Upper lobe of left lung (tissue), 6 donors: ENCODE data around the gene IL12RB2. TPM values are rescaled to one million over a fixed set of nuclear protein-coding genes. Genes with fewer than 3 reads are reported as not detected.

Source experiments
- ATAC-seq, 2 donors: fragments of 200-7000 bp; cut with Tn5 transposase; one replicate each; pipeline ENCODE4 v1.9.1; 2022; ENCODE audit warnings: mild to moderate bottlenecking in 2 of 2, moderate library complexity in 2 of 2; ENCODE audit not compliant: low FRiP score in 2 of 2
- DNase-seq, 2 donors: peaks; one replicate each; pipeline ENCODE4 v3.0.0-alpha.2; 2019 to 2020
- H3K27ac ChIP-seq, 4 donors: fragments of 200-600 bp; sonication (generic); one replicate each; pipeline ENCODE4 v1.5.1; 2016 to 2019
- H3K27me3 ChIP-seq, 4 donors: fragments of 200-600 bp; sonication (generic); one replicate each; pipeline ENCODE4 v1.5.1; 2017 to 2019
- H3K36me3 ChIP-seq, 4 donors: fragments of 200-600 bp; sonication (generic); one replicate each; pipeline ENCODE4 v1.5.1; 2016 to 2019
- H3K4me1 ChIP-seq, 4 donors: fragments of 200-600 bp; sonication (generic); one replicate each; pipeline ENCODE4 v1.5.1; 2018 to 2019
- H3K4me3 ChIP-seq, 4 donors: fragments of 200-600 bp; sonication (generic); one replicate each; pipeline ENCODE4 v1.5.1; 2017 to 2019; ENCODE audit warnings: mild to moderate bottlenecking in 2 of 4, moderate library complexity in 1 of 4
- H3K9me3 ChIP-seq, 4 donors: fragments of 200-600 bp; sonication (generic); one replicate each; pipeline ENCODE4 v1.5.1; 2018 to 2019
- CTCF ChIP-seq, 6 experiments: fragments of 450-650 bp in 4 of 6; fragments of 200-600 bp in 2 of 6; sonication (generic) in 2 of 6; IDR thresholded peaks; one replicate each; pipeline ENCODE4 v1.5.1; 2016 to 2019; ENCODE audit warnings: antibody characterized with exemption in 6 of 6
- EP300 ChIP-seq, 4 donors: sonication (generic); formaldehyde crosslinking; IDR thresholded peaks; one replicate each; pipeline ENCODE4 v1.5.1; 2017; ENCODE audit warnings: antibody characterized with exemption in 4 of 4, control low read depth in 2 of 4
- POLR2A ChIP-seq, 4 donors: fragments of 450-650 bp; IDR thresholded peaks; one replicate each; pipeline ENCODE4 v1.5.1; 2016 to 2017; ENCODE audit warnings: antibody characterized with exemption in 4 of 4, mild to moderate bottlenecking in 2 of 4
- POLR2AphosphoS5 ChIP-seq, 2 donors: sonication (generic); formaldehyde crosslinking; IDR thresholded peaks; one replicate each; pipeline ENCODE4 v1.5.1; 2017; ENCODE audit warnings: antibody characterized with exemption in 2 of 2
- WGBS, 2 donors: methylation state at CpG; one replicate each; pipeline ENCODE4 v1.1.5; 2017 to 2018; 5-methylcytosine and 5-hydroxymethylcytosine counted together
- total RNA-seq, 6 donors: library from RNA; depleted of rRNA in 4 of 6; stranded (reverse); fragments of >200 nt in 4 of 6; gene quantifications; one replicate each; pipeline versions ENCODE4 v1.1.0 to v1.2.1, GENCODE V29; 2016 to 2021
- donor health status: DM: no; HTN: no; CAD: no; lungs with moderate emphysema.
- donor health status: DM: no; HTN: yes; CAD: no; lungs with severe emphysema.

IL12RB2 gene
- total RNA-seq, 6 donors from 2014 or later = 0.33 to 1.6 (median 0.74) TPM; not detected in 1

- no peak overlapping the region for H3K4me3 ChIP-seq
- no peaks in the 10 kb centered on the region for H3K9me3 ChIP-seq
- ATAC-seq = no peak
- no peaks in the 10 kb centered on the region for H3K4me1 ChIP-seq
- H3K27ac ChIP-seq = no peak overlapping the region
- H3K27me3 ChIP-seq = no peaks in the 10 kb centered on the region
- TF ChIP-seq POLR2A (IDR thresholded peaks at IDR 0.05) (no peak), CTCF (IDR thresholded peaks at IDR 0.05) (no peak), EP300 (IDR thresholded peaks at IDR 0.05) (no peak), POLR2AphosphoS5 (IDR thresholded peaks at IDR 0.05) (no peak)
- DNase-seq = no peak
- 82 to 90% methylated on average over 1 of the region's 1 CpG for WGBS, 2 donors
- no peaks in the 10 kb centered on the region for H3K36me3 ChIP-seq
These were observed 27.7 kb downstream of the IL12RB2 start for GRCh38 chr1:67335411-67335810.

- WGBS, 2 donors = 85 to 89% methylated on average over 5 of the region's 5 CpGs
- Histone ChIP-seq H3K4me3 (no peak overlapping the region), H3K4me1 (no peaks in the 10 kb centered on the region), H3K36me3 (no peaks in the 10 kb centered on the region), H3K27me3 (no peaks in the 10 kb centered on the region), H3K27ac (no peak overlapping the region), H3K9me3 (no peaks in the 10 kb centered on the region)
- ATAC-seq (no peak), DNase-seq (no peak)
- TF ChIP-seq CTCF (IDR thresholded peaks at IDR 0.05) (no peak), EP300 (IDR thresholded peaks at IDR 0.05) (no peak), POLR2AphosphoS5 (IDR thresholded peaks at IDR 0.05) (no peak), POLR2A (IDR thresholded peaks at IDR 0.05) (no peak)
These were observed 28.5 kb downstream of the IL12RB2 start for GRCh38 chr1:67336157-67336556.

GRCh38 chr1:67336783-67337182, 29.1 kb downstream of the IL12RB2 start:
- H3K36me3 ChIP-seq = no peaks in the 10 kb centered on the region
- no peaks in the 10 kb centered on the region for H3K4me1 ChIP-seq
- H3K27me3 ChIP-seq = no peaks in the 10 kb centered on the region
- 73 to 78% methylated on average over 6 of the region's 6 CpGs for WGBS, 2 donors
- no peak for DNase-seq
- TF ChIP-seq POLR2AphosphoS5 (IDR thresholded peaks at IDR 0.05) (no peak), EP300 (IDR thresholded peaks at IDR 0.05) (no peak), POLR2A (IDR thresholded peaks at IDR 0.05) (no peak), CTCF (IDR thresholded peaks at IDR 0.05) (no peak)
- no peak overlapping the region for H3K27ac ChIP-seq
- H3K9me3 ChIP-seq = no peaks in the 10 kb centered on the region
- no peak for ATAC-seq
- H3K4me3 ChIP-seq = no peak overlapping the region

GRCh38 chr1:67338642-67339041, 31.0 kb downstream of the IL12RB2 start:
- Histone ChIP-seq H3K4me3 (no peak overlapping the region), H3K36me3 (no peaks in the 10 kb centered on the region), H3K27me3 (no peaks in the 10 kb centered on the region), H3K9me3 (no peaks in the 10 kb centered on the region), H3K27ac (no peak overlapping the region), H3K4me1 (no peaks in the 10 kb centered on the region)
- ATAC-seq (no peak), DNase-seq (no peak)
- WGBS, 2 donors = 73 to 78% methylated on average over 3 of the region's 3 CpGs
- TF ChIP-seq EP300 (IDR thresholded peaks at IDR 0.05) (no peak), POLR2A (IDR thresholded peaks at IDR 0.05) (no peak), CTCF (IDR thresholded peaks at IDR 0.05) (no peak), POLR2AphosphoS5 (IDR thresholded peaks at IDR 0.05) (no peak)

- ATAC-seq (peak in 1 of 2 donors; percentile 32), DNase-seq (no peak)
- H3K4me3 ChIP-seq = no peak overlapping the region
- no peaks in the 10 kb centered on the region for H3K9me3 ChIP-seq
- 60 to 64% methylated on average over 7 of the region's 7 CpGs for WGBS, 2 donors
- H3K27ac ChIP-seq = no peak overlapping the region
- H3K27me3 ChIP-seq = no peaks in the 10 kb centered on the region
- no peaks in the 10 kb centered on the region for H3K36me3 ChIP-seq
- no peaks in the 10 kb centered on the region for H3K4me1 ChIP-seq
- TF ChIP-seq POLR2AphosphoS5 (IDR thresholded peaks at IDR 0.05) (no peak), EP300 (IDR thresholded peaks at IDR 0.05) (no peak), CTCF (IDR thresholded peaks at IDR 0.05) (no peak), POLR2A (IDR thresholded peaks at IDR 0.05) (no peak)
These were observed 32.1 kb downstream of the IL12RB2 start for GRCh38 chr1:67339623-67340343.
